GM21619 (cell line): ENCODE measurements around the gene TEX101.
"Not testable (repeated sequence)": the region's sequence is repeated elsewhere in the genome, so short reads cannot be mapped to it uniquely, and the experiment has no call there.

ENCODE experiments used
- ATAC-seq: cut with Tn5 transposase; IDR thresholded peaks from one replicate; pipeline ENCODE4 v1.9.1; 2021; ENCODE audit not compliant: unreplicated experiment

The TEX101 gene

GRCh38 chr19:43414554-43414953, at the start of gene TEX101:
Gene TEX101, plus strand, starts transcription at chr19:43414890. Its CDS starts 1,030 bp downstream, at chr19:43415920.
- no peak for ATAC-seq

- ATAC-seq, result not testable (repeated sequence)
Observed at GRCh38 chr19:43365677-43366076, 49.0 kb upstream of the TEX101 start.

- no peak for ATAC-seq
Observed at GRCh38 chr19:43367822-43368221, 46.9 kb upstream of the TEX101 start.

- not testable (repeated sequence) for ATAC-seq
Observed at GRCh38 chr19:43368897-43369296, 45.8 kb upstream of the TEX101 start.

GRCh38 chr19:43371909-43372308, 42.8 kb upstream of the TEX101 start:
- ATAC-seq, result no peak

- no peak for ATAC-seq
Observed at GRCh38 chr19:43372462-43372861, 42.2 kb upstream of the TEX101 start.

GRCh38 chr19:43377624-43378023, 37.1 kb upstream of the TEX101 start:
- not testable (repeated sequence) for ATAC-seq

GRCh38 chr19:43380008-43380407, 34.7 kb upstream of the TEX101 start:
- ATAC-seq, result no peak

GRCh38 chr19:43380771-43381386, 33.8 kb upstream of the TEX101 start:
- no peak for ATAC-seq

- not testable (repeated sequence) for ATAC-seq
Observed at GRCh38 chr19:43382586-43383216, 32.0 kb upstream of the TEX101 start.

- ATAC-seq, result not testable (repeated sequence)
Observed at GRCh38 chr19:43383254-43383653, 31.4 kb upstream of the TEX101 start.

- not testable (repeated sequence) for ATAC-seq
Observed at GRCh38 chr19:43383759-43384158, 30.9 kb upstream of the TEX101 start.

GRCh38 chr19:43390903-43391551, 23.7 kb upstream of the TEX101 start:
- ATAC-seq, result not testable (repeated sequence)

GRCh38 chr19:43391552-43391935, 23.1 kb upstream of the TEX101 start:
- not testable (repeated sequence) for ATAC-seq

GRCh38 chr19:43393501-43393900, 21.2 kb upstream of the TEX101 start:
- ATAC-seq, result not testable (repeated sequence)

GRCh38 chr19:43395561-43395960, 19.1 kb upstream of the TEX101 start:
- no peak for ATAC-seq

GRCh38 chr19:43406297-43406696, 8.4 kb upstream of the TEX101 start:
- no peak for ATAC-seq

- no peak for ATAC-seq
Observed at GRCh38 chr19:43407416-43408005, 7.2 kb upstream of the TEX101 start.

- no peak for ATAC-seq
Observed at GRCh38 chr19:43408043-43408442, 6.6 kb upstream of the TEX101 start.

- no peak for ATAC-seq
Observed at GRCh38 chr19:43409415-43409814, 5.3 kb upstream of the TEX101 start.

GRCh38 chr19:43412441-43412840, 2.2 kb upstream of the TEX101 start:
- ATAC-seq, result no peak
